Stimulated activated CD8-positive, alpha-beta memory T cell treated with anti-CD3 and anti-CD28 coated beads, Interleukin-4, amount 100 ng/mL, for 48 hours (primary cell): ENCODE measurements around the gene PLEKHD1.
"Not testable (repeated sequence)": the region's sequence is repeated elsewhere in the genome, so short reads cannot be mapped to it uniquely, and the experiment has no call there.

Experiments
- DNase-seq: peaks from one replicate; pipeline ENCODE4 v3.0.0-alpha.2; 2020

Gene PLEKHD1

GRCh38 chr14:69484444-69485314 is at the start of gene PLEKHD1:
PLEKHD1 (plus strand) TSS chr14:69484728; CDS start chr14:69484966, 238 bp downstream.
- no peak for DNase-seq

GRCh38 chr14:69439521-69440270 is 44.8 kb upstream of the PLEKHD1 start:
- no peak for DNase-seq

GRCh38 chr14:69441948-69442347 is 42.6 kb upstream of the PLEKHD1 start:
- no peak for DNase-seq

GRCh38 chr14:69443296-69443805 is 41.2 kb upstream of the PLEKHD1 start:
- no peak for DNase-seq

GRCh38 chr14:69449216-69449615 is 35.3 kb upstream of the PLEKHD1 start:
- DNase-seq: no peak

- no peak for DNase-seq
Measured at GRCh38 chr14:69451941-69452340, 32.6 kb upstream of the PLEKHD1 start.

GRCh38 chr14:69458350-69458749 is 26.2 kb upstream of the PLEKHD1 start:
- no peak for DNase-seq

GRCh38 chr14:69459122-69459521 is 25.4 kb upstream of the PLEKHD1 start:
- no peak for DNase-seq

- peak; percentile 55 for DNase-seq
Measured at GRCh38 chr14:69460093-69460701, 24.3 kb upstream of the PLEKHD1 start.

GRCh38 chr14:69464379-69464778 is 20.1 kb upstream of the PLEKHD1 start:
- DNase-seq: no peak

GRCh38 chr14:69464829-69465228 is 19.7 kb upstream of the PLEKHD1 start:
- no peak for DNase-seq

GRCh38 chr14:69468949-69469348 is 15.6 kb upstream of the PLEKHD1 start:
- no peak for DNase-seq

GRCh38 chr14:69471436-69471835 is 13.1 kb upstream of the PLEKHD1 start:
- no peak for DNase-seq

- no peak for DNase-seq
Measured at GRCh38 chr14:69471916-69472315, 12.6 kb upstream of the PLEKHD1 start.

- DNase-seq: no peak
Measured at GRCh38 chr14:69473260-69473659, 11.3 kb upstream of the PLEKHD1 start.

GRCh38 chr14:69473946-69474345 is 10.6 kb upstream of the PLEKHD1 start:
- DNase-seq: no peak

- no peak for DNase-seq
Measured at GRCh38 chr14:69475194-69475818, 9.2 kb upstream of the PLEKHD1 start.

- DNase-seq: not testable (repeated sequence)
Measured at GRCh38 chr14:69476824-69477450, 7.6 kb upstream of the PLEKHD1 start.

GRCh38 chr14:69478055-69478454 is 6.5 kb upstream of the PLEKHD1 start:
- DNase-seq: not testable (repeated sequence)

GRCh38 chr14:69479696-69480095 is 4.8 kb upstream of the PLEKHD1 start:
- no peak for DNase-seq

- DNase-seq: no peak
Measured at GRCh38 chr14:69480136-69480535, 4.4 kb upstream of the PLEKHD1 start.

GRCh38 chr14:69481815-69482568 is 2.5 kb upstream of the PLEKHD1 start:
- DNase-seq: no peak
